GM12873 (cell line): Measurements from ENCODE around the gene SLC44A3.

ENCODE experiments used
- TF ChIP-seq, protein P1 (sequence below): IDR thresholded peaks from 2 replicates; pipeline ENCODE4 v1.5.1; 2012; ENCODE audit warnings: low read depth, mild to moderate bottlenecking, moderate library complexity, low read length, control low read depth; ENCODE audit not compliant: insufficient read depth; ENCODE audit errors: missing control alignments

The SLC44A3 gene

DNA sequence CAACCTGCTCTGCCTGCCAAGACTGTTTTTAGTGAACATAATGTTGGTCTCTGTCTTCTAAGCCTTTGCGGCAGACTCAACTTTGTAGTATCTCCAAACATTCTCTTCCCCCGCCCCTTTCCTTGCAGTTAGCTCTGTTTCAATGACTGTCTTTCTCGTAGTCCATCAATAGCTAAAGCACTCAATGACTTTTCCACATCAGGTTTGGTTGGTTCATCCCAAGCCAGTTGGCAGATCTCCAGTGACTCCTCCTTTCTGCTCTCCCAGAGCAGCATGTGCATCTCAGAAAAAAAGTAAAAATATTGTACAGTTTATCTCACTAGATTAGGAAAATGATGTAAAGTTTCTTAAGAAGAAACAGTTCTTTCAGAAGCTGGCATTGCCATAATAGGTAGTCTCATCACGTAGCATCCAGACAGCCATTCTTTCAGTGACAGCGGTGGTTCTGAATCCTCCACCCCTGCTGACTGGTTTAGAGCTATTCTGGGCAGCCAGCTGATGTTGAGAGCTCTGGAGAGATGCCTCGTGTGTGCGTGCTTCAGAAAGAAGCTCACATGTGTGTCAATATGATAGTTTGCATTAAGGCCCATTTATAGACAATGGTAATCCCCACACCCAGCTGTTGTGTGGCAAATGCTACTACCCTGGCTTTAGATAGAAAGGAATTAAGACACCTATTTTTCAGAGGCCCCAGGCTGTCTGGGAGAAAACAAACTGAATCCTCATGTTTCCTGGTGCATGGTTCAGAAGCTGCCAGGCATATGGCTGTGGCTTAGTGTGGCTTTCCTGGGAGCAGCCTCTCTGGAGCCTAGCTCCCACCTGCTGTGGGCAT, 53.6 kb downstream of the SLC44A3 start:
- TF ChIP-seq, protein P1, sequence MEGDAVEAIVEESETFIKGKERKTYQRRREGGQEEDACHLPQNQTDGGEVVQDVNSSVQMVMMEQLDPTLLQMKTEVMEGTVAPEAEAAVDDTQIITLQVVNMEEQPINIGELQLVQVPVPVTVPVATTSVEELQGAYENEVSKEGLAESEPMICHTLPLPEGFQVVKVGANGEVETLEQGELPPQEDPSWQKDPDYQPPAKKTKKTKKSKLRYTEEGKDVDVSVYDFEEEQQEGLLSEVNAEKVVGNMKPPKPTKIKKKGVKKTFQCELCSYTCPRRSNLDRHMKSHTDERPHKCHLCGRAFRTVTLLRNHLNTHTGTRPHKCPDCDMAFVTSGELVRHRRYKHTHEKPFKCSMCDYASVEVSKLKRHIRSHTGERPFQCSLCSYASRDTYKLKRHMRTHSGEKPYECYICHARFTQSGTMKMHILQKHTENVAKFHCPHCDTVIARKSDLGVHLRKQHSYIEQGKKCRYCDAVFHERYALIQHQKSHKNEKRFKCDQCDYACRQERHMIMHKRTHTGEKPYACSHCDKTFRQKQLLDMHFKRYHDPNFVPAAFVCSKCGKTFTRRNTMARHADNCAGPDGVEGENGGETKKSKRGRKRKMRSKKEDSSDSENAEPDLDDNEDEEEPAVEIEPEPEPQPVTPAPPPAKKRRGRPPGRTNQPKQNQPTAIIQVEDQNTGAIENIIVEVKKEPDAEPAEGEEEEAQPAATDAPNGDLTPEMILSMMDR, result no peak

DNA sequence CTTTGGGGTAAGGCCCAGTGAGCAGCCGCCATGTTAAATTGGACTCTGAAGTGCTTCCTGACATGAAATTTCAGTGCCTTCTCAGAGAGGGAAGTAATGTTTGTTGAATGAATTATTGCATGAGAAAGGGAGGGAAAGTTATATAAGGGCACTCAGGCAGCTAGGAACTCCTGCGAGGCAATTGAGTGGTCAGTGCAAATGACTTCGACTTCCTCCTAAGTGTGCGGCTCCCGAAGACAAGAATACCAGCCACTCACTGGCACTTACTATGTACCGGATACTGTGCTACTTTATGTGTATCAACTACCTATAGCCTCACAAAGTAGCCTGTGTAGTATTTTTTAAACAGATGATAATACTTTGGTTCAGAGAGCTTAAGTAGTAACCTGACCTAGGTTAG, 54.3 kb downstream of the SLC44A3 start:
- TF ChIP-seq, protein P1, result no peak

DNA sequence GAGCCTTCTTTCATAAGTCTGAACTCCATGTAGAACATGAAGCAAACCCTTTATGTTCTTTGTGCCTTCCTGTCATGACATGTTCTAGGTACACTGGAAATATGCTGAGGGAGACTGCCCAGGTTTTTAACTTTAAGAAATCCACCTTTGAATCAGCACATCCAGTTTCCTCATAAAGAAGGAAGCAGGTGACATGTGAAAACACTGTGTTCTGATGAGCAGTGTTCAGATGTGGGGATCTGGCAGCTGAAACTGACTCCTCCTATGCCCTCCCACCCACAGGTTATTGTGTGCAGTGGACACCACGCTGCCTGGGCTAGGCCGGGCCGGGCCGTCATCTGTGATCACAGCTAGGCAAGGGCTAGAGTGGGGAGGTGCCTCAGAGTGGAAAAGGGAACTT, 55.6 kb downstream of the SLC44A3 start:
- TF ChIP-seq, protein P1, result no peak

DNA sequence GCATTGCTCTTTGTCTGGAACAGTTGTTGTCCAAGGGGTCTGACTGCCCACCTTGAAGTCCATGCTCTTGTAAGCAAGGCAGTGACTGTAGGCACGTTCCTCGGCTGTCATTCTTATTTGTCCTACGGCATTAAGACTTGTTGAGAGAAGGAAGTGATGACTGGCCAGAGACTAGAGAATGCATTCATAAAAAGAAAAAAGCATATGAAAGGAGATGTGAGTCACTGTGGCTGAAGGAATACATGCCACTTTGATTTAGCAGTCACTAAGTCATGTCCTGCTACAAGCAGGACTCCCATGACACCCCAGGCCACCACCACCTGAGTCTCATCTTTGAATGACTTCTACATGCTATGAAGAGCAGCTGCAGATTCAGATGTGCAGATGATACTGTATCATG, 56.2 kb downstream of the SLC44A3 start:
- TF ChIP-seq, protein P1, result no peak

DNA sequence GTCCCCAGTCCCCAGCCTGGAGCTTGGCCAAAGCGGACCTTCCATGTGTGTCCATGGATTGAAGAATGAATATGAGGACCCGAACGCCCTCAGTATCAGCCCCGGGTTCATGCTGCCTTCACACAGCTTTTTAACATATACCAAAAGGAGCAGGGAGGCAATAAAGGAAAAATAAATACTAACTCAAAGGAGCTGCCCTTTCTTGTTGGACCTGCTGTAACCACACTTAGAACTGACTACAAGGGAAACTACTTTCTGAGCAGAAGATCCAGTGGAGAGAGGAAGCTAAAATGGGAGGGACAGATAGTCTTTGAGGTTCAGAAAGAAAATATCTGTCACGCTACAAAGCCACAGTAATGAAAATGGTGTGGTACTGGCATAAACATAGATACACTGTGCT, 58.2 kb downstream of the SLC44A3 start:
- TF ChIP-seq, protein P1, result no peak

DNA sequence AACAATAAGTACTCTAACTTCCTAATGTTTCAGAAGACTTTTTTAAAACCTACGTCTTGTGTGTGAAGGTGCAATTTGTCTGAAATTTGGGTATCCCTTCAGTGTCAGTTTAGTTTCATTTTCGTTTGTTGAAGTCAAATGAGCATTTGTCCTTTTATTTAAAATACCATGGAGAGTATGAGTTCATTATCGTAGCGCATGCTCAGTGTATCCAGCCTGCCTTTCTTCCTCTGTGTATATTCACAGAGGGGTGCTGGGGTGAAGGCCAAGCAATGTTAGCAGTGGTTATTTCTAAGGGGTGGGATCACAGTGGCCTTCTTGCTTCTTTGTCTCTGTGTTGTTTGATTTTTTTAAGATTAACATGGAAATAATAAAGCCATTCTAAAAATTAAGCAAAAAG, 63.5 kb downstream of the SLC44A3 start:
- TF ChIP-seq, protein P1, result no peak

DNA sequence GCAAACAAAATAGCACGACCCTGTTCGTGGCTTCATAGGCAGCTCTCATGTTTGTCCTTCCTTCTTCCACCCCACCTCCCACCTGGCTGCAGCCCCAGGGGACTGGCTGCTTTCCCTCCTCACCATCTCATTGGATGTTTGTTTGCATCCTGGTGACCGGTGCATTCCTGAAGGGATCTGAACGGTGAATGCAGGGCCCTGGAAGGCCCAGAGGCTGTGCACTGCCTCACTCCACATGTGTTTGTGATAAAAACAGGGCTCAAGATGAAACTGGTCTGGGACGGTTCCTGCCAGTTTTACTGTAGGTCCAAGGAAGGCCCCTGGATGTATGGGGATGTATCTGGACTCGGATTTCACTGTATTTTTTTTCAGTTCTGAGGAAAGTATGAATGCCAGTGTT, 63.9 kb downstream of the SLC44A3 start:
- TF ChIP-seq, protein P1, result no peak
